GM12878 (cell line): ENCODE data around the gene CABLES1. TPM values are rescaled to one million over a fixed set of nuclear protein-coding genes. Genes with fewer than 3 reads are reported as not detected.

Experiments
- ATAC-seq: fragments of 200-7000 bp; cut with Tn5 transposase; 3 replicates; pipeline ENCODE4 v1.9.1; 2020; ENCODE audit warnings: mild to moderate bottlenecking, moderate library complexity
- BruUV-seq: library from RNA; stranded (reverse); fragments of 400-500 nt; replicated peaks from 2 replicates; lab custom pipeline; 2021; lab: Mats Ljungman, UMichigan
- CTCF ChIA-PET: fragments of 300-600 bp; sonication (Branson Sonifier 250); formaldehyde crosslinking; extraction: SDS; loops from one replicate; lab custom pipeline; 2021; ENCODE audit warnings: inconsistent platforms; lab: Yijun Ruan, JAX
- POLR2A ChIA-PET: fragments of 350-600 bp; formaldehyde crosslinking; extraction: SDS; loops from one replicate; lab custom pipeline; 2021; ENCODE audit warnings: inconsistent platforms; lab: Charles Lee
- RAD21 ChIA-PET: fragments of 300-600 bp; sonication (Branson Sonifier 250); formaldehyde crosslinking; loops from one replicate; lab custom pipeline; 2023; ENCODE audit warnings: antibody characterized with exemption; ENCODE audit not compliant: unreplicated experiment; lab: Charles Lee
- SMC1A ChIA-PET: fragments of 300-600 bp; sonication (Branson Sonifier 250); formaldehyde crosslinking; loops from one replicate; lab custom pipeline; 2023; ENCODE audit not compliant: unreplicated experiment, uncharacterized antibody; lab: Charles Lee
- DNase-seq: peaks from one replicate; pipeline ENCODE4 v3.0.0-alpha.2; 2011; ENCODE audit warnings: low read depth, low spot score
- FAIRE-seq: peaks from 3 replicates; lab custom pipeline; 2011; peaks lifted over from hg19 to GRCh38; lab: Jason Lieb, UNC
- H2AFZ ChIP-seq: 2 replicates; pipeline ENCODE4 v1.6.0; 2011; ENCODE audit warnings: low read depth, low read length, control low read depth; ENCODE audit not compliant: control insufficient read depth
- H3K27ac ChIP-seq: 2 replicates; pipeline ENCODE4 v1.5.1; 2011; ENCODE audit warnings: control low read depth; ENCODE audit not compliant: control insufficient read depth, insufficient read depth
- H3K27me3 ChIP-seq, 2 experiments: replicated peaks in 1 of 2; 2 replicates each; pipeline versions ENCODE4 v1.6.0 to v1.6.1; 2011; ENCODE audit warnings: low read length in 1 of 2; ENCODE audit not compliant: control insufficient read depth in 2 of 2, insufficient read depth in 2 of 2
- H3K36me3 ChIP-seq, 2 experiments: 2 replicates each; pipeline ENCODE4 v1.5.1; 2011; ENCODE audit warnings: low read length in 1 of 2; ENCODE audit not compliant: control insufficient read depth in 2 of 2, insufficient read depth in 2 of 2
- H3K4me1 ChIP-seq: 2 replicates; pipeline ENCODE4 v1.6.1; 2011; ENCODE audit warnings: mild to moderate bottlenecking, low read length, moderate library complexity, mixed read lengths; ENCODE audit not compliant: control insufficient read depth, insufficient read depth
- H3K4me2 ChIP-seq: 2 replicates; pipeline ENCODE4 v1.6.0; 2011; ENCODE audit warnings: control low read depth; ENCODE audit not compliant: control insufficient read depth, insufficient read depth
- H3K4me3 ChIP-seq: fragments of 200-600 bp; sonication (generic); 2 replicates; pipeline ENCODE4 v1.5.1; 2016
- H3K79me2 ChIP-seq: 2 replicates; pipeline ENCODE4 v1.6.0; 2011; ENCODE audit warnings: low read length; ENCODE audit not compliant: control insufficient read depth, insufficient read depth
- H3K9ac ChIP-seq: 2 replicates; pipeline ENCODE4 v1.8.0; 2011; ENCODE audit warnings: low read length, control low read depth, mixed read lengths; ENCODE audit not compliant: control insufficient read depth, insufficient read depth
- H3K9me3 ChIP-seq: replicated peaks from 3 replicates; pipeline ENCODE4 v1.5.1; 2011; ENCODE audit warnings: mild to moderate bottlenecking, low read length; ENCODE audit not compliant: control insufficient read depth, insufficient read depth
- H4K20me1 ChIP-seq: 2 replicates; pipeline ENCODE4 v1.6.0; 2011; ENCODE audit not compliant: control insufficient read depth, insufficient read depth
- BCL11A ChIP-seq: IDR thresholded peaks from 2 replicates; pipeline ENCODE4 v1.6.1; 2011; ENCODE audit warnings: low read depth, low read length
- BRCA1 ChIP-seq: IDR thresholded peaks from 2 replicates; pipeline ENCODE4 v1.6.1; 2011; ENCODE audit warnings: low read depth, low read length, improper control_type of control experiment
- CBX5 ChIP-seq: sonication (generic); IDR thresholded peaks from 2 replicates; pipeline ENCODE4 v1.6.1; 2016; ENCODE audit warnings: low read depth, moderate library complexity, mild to moderate bottlenecking, inconsistent platforms
- CREB1 ChIP-seq: IDR thresholded peaks from 2 replicates; pipeline ENCODE4 v1.6.1; 2012; ENCODE audit warnings: low read depth, mild to moderate bottlenecking, inconsistent platforms
- FOS ChIP-seq: IDR thresholded peaks from 3 replicates; pipeline ENCODE4 v1.6.1; 2011; ENCODE audit warnings: borderline replicate concordance; ENCODE audit not compliant: insufficient read length; ENCODE audit errors: extremely low read depth
- GABPA ChIP-seq: IDR thresholded peaks from 2 replicates; pipeline ENCODE4 v1.6.1; 2014; ENCODE audit warnings: antibody characterized with exemption, low read depth, mild to moderate bottlenecking, inconsistent platforms
- JUND ChIP-seq: IDR thresholded peaks from 2 replicates; pipeline ENCODE4 v1.6.1; 2012; ENCODE audit warnings: low read depth, mild to moderate bottlenecking, low read length, improper control_type of control experiment, moderate library complexity
- MEF2B ChIP-seq: fragments of 450-650 bp; IDR thresholded peaks from 2 replicates; pipeline ENCODE4 v1.6.1; 2018; ENCODE audit warnings: mild to moderate bottlenecking, moderate library complexity; ENCODE audit not compliant: partially characterized antibody, poor library complexity, severe bottlenecking
- POLR2A ChIP-seq: IDR thresholded peaks from 2 replicates; pipeline ENCODE4 v1.6.1; 2011; ENCODE audit warnings: low read depth, mild to moderate bottlenecking, low read length
- POLR2AphosphoS5 ChIP-seq: IDR thresholded peaks from 2 replicates; pipeline ENCODE4 v1.6.1; 2011; ENCODE audit warnings: mild to moderate bottlenecking, low read length, inconsistent platforms
- PRDM15 ChIP-seq: fragments of 450-650 bp; formaldehyde crosslinking; IDR thresholded peaks from 2 replicates; pipeline ENCODE4 v1.4.0; 2020; ENCODE audit warnings: mild to moderate bottlenecking, moderate library complexity
- RAD51 ChIP-seq: fragments of 450-650 bp; IDR thresholded peaks from 2 replicates; pipeline ENCODE4 v1.6.1; 2016; ENCODE audit warnings: moderate library complexity, mild to moderate bottlenecking, inconsistent platforms
- SMAD5 ChIP-seq: IDR thresholded peaks from 2 replicates; pipeline ENCODE4 v1.6.1; 2016; ENCODE audit warnings: antibody characterized with exemption, low read depth
- SREBF1 ChIP-seq: IDR thresholded peaks from 2 replicates; pipeline ENCODE4 v1.6.1; 2012; ENCODE audit warnings: mild to moderate bottlenecking, low read length
- ZBED1 ChIP-seq: IDR thresholded peaks from 2 replicates; pipeline ENCODE4 v1.6.1; 2016; ENCODE audit warnings: borderline replicate concordance
- ZNF384 ChIP-seq: IDR thresholded peaks from 2 replicates; pipeline ENCODE4 v1.6.1; 2012; ENCODE audit warnings: low read depth, mild to moderate bottlenecking, low read length, improper control_type of control experiment, borderline replicate concordance
- WGBS: methylation state at CpG from one replicate; pipeline ENCODE4 v1.1.6; 2016; ENCODE audit warnings: low lambda C conversion rate; ENCODE audit not compliant: insufficient replicate concordance, insufficient coverage; ENCODE audit errors: missing lambda C conversion rate; 5-methylcytosine and 5-hydroxymethylcytosine counted together
- in situ Hi-C: fragments of 300-500 bp; cut with MboI; formaldehyde crosslinking; loops from 9 replicates; pipeline ENCODE4 v1.14.3; 2018; ENCODE audit warnings: mixed read lengths
- intact Hi-C: fragments of 100-400 bp; cut with micrococcal nuclease; formaldehyde crosslinking; loops from one replicate; pipeline ENCODE4 v1.14.2; 2022; ENCODE audit not compliant: unreplicated experiment
- polyA plus RNA-seq, 11 experiments: library from polyadenylated mRNA; depleted of rRNA in 4 of 11; unstranded in 6 of 11; stranded (reverse) in 5 of 11; fragments of >200 nt; fragmentation: Nextera tagmentation in 4 of 11; fragmentation: Illumina TruSeq in 1 of 11; extraction: Ambion mirVana in 4 of 11; extraction: Trizol in 1 of 11; gene quantifications; 1 replicate in 1 of 11; 2 replicates in 10 of 11; pipeline versions ENCODE4 v1.2.1 to v1.2.3, GENCODE V29; 2011 to 2016; ENCODE audit warnings: inconsistent platforms in 2 of 11, missing spikeins in 2 of 11, low read depth in 1 of 11
- total RNA-seq, 4 experiments: library from RNA; depleted of rRNA in 3 of 4; stranded (reverse); fragments of >200 nt in 3 of 4; fragmentation: Illumina TruSeq in 1 of 4; extraction: Trizol in 1 of 4; gene quantifications; 2 replicates each; pipeline versions ENCODE4 v1.2.1 to v1.2.3, GENCODE V29; 2013 to 2021
- TF ChIP-seq, protein P1 (sequence below): fragments of 450-650 bp; formaldehyde crosslinking; IDR thresholded peaks from 2 replicates; pipeline ENCODE4 v1.4.0; 2022; ENCODE audit warnings: mild to moderate bottlenecking, moderate library complexity

Gene CABLES1
- total and polyA plus RNA-seq, 10 of the 15 experiments (the other 5 are each of a cell fraction or from before 2014, with no cell fraction given), result 2.9 to 27.2 (median 8.2) TPM

- no peaks in the 10 kb centered on the region for H3K27me3 ChIP-seq
- H3K4me3 ChIP-seq, result no peak overlapping the region
- ChIA-PET SMC1A (interaction anchor here (1.1 to 2.0 kb wide), 3 partner anchors 12 to 57 kb away, joined by 4 to 6 read pairs (median 4); no protein-coding TSS in a partner anchor), POLR2A (interaction anchor here (0.5 to 1.6 kb wide), 2 partner anchors 10 to 32 kb away, joined by 3 read pairs; no protein-coding TSS in a partner anchor), CTCF (interaction anchor here (1.5 kb wide), 1 partner anchor 10 kb away, joined by 3 read pairs; no protein-coding TSS in a partner anchor), RAD21 (no interaction called here)
- H3K4me1 ChIP-seq, result peaks cover 11% of the 10 kb centered on the region
- no TSS peak for BruUV-seq
- H3K36me3 ChIP-seq, result peaks cover 19 to 20% of the 10 kb centered on the region in 2 experiments; a peak in 3 of 4 replicates
- H3K4me2 ChIP-seq, result no peak overlapping the region
- no peak overlapping the region for H2AFZ ChIP-seq
- no peaks in the 10 kb centered on the region for H3K79me2 ChIP-seq
- no peaks in the 10 kb centered on the region for H4K20me1 ChIP-seq
- 82% methylated on average over 22 of the region's 22 CpGs for WGBS
- in situ Hi-C loops (no loop called here), intact Hi-C loops (no loop called here)
- DNase-seq, result no peak
- no peak overlapping the region for H3K27ac ChIP-seq
- no peaks in the 10 kb centered on the region for H3K9me3 ChIP-seq
- no peak overlapping the region for H3K9ac ChIP-seq
- no peak for FAIRE-seq
- ATAC-seq, result no peak
- TF ChIP-seq POLR2AphosphoS5, result no peak
- TF ChIP-seq SREBF1, result no peak
- TF ChIP-seq MEF2B, result no peak
- TF ChIP-seq ZBED1, result no peak
- TF ChIP-seq BCL11A, result no peak
- no peak for TF ChIP-seq SMAD5
- TF ChIP-seq GABPA, result no peak
- no peak for TF ChIP-seq POLR2A
- no peak for TF ChIP-seq FOS
- TF ChIP-seq, protein P1, sequence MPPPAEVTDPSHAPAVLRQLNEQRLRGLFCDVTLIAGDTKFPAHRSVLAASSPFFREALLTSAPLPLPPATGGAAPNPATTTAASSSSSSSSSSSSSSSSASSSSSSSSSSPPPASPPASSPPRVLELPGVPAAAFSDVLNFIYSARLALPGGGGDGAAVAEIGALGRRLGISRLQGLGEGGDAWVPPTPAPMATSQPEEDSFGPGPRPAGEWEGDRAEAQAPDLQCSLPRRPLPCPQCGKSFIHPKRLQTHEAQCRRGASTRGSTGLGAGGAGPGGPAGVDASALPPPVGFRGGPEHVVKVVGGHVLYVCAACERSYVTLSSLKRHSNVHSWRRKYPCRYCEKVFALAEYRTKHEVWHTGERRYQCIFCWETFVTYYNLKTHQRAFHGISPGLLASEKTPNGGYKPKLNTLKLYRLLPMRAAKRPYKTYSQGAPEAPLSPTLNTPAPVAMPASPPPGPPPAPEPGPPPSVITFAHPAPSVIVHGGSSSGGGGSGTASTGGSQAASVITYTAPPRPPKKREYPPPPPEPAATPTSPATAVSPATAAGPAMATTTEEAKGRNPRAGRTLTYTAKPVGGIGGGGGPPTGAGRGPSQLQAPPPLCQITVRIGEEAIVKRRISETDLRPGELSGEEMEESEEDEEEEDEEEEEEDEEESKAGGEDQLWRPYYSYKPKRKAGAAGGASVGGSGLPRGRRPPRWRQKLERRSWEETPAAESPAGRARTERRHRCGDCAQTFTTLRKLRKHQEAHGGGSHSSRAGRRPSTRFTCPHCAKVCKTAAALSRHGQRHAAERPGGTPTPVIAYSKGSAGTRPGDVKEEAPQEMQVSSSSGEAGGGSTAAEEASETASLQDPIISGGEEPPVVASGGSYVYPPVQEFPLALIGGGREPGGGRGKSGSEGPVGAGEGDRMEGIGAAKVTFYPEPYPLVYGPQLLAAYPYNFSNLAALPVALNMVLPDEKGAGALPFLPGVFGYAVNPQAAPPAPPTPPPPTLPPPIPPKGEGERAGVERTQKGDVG (CRISPR knock-in tag), result no peak
- TF ChIP-seq BRCA1, result no peak
- no peak for TF ChIP-seq ZNF384
- no peak for TF ChIP-seq CBX5
- TF ChIP-seq CREB1, result no peak
- TF ChIP-seq RAD51, result no peak
- no peak for TF ChIP-seq JUND
- TF ChIP-seq PRDM15 (CRISPR knock-in tag), result no peak
Observed at GRCh38 chr18:23196119-23197007, 61.1 kb downstream of the CABLES1 start.
